ENCODE data around the gene ZNF330. TPM values are rescaled to one million over a fixed set of nuclear protein-coding genes. Genes with fewer than 3 reads are reported as not detected.

ZNF330 gene
- polyA plus RNA-seq, 1 of the 3 experiments (the other 2 are of a cell fraction) = 19.4 TPM

DNA sequence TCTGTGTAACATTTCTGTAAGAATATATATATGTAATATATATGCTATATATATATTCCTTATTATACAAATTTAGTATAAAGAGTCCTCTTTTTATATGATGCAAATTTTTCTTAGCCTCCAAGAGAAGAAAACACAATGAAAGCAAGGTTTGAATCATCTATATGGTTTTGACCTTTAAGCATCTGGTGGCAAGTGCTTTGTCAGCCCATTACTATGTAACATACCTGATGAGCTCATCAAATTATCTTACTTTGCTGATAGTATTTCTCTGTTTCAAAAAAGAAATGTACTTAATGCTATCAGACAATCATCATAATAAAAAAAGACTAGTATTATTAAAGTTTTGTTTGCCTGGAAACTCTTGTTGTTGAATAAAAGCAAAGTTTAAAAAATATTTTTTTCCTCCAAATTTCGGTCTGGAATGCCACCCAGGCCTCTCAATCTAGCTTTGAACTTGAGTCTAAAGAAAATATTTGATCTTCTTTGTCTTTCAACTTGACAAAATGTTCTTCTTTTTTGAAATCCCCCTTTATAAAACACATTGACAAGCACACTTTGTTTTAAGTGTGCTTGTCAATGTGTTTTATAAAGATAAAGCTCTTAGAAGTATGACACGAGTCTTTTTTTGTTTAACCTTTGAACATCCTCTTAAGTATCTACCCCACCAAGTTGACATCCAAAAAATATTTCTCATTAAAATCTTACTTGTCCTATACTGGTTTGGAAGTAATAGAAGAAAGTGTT is 26.2 kb downstream of the ZNF330 start:
- Histone ChIP-seq H2AFZ (ENCODE audit: low read depth) (0 out of 2 replicates have a peak overlapping the region, but pooled peaks have one; percentile 9), H3K9me3 (no peaks in the 10 kb centered on the region), H3K27ac (ENCODE audit: low read depth in 2 of 2, low read length in 1 of 2) (peak overlapping the region in 1 of 2 experiments; percentile 30; a peak in 1 of 4 replicates), H3K4me2 (no peak overlapping the region), H3K79me2 (ENCODE audit: insufficient read depth) (no peaks in the 10 kb centered on the region), H3K4me3 (ENCODE audit: low read depth in 2 of 2, low read length in 1 of 2) (no peak overlapping the region), H3K9me2 (no peaks in the 10 kb centered on the region), H3K36me3 (replicated peaks in 1 of 2; ENCODE audit: control insufficient read depth in 1 of 2, insufficient read depth in 2 of 2, low read length in 1 of 2) (no peaks in the 10 kb centered on the region), H3K27me3 (ENCODE audit: insufficient read depth) (no peaks in the 10 kb centered on the region), H3K9ac (no peak overlapping the region), H3K4me1 (ENCODE audit: control insufficient read depth in 1 of 2, insufficient read depth in 2 of 2, low read depth in 1 of 2, low read length in 1 of 2) (peaks cover 0 to 3% of the 10 kb centered on the region in 2 experiments; a peak in 1 of 4 replicates), H4K20me1 (ENCODE audit: insufficient read depth) (no peaks in the 10 kb centered on the region), H3F3A (replicated peaks; ENCODE audit: insufficient read depth) (no peaks in the 10 kb centered on the region)
- CTCF ChIA-PET = no interaction called here
- DNase-seq = no peak
- WGBS (ENCODE audit: low lambda C conversion rate) = 79% methylated on average over 2 of the region's 2 CpGs
- POLR2A ChIA-PET = no interaction called here
- no peak for TF ChIP-seq RXRA (IDR thresholded peaks at IDR 0.05; ENCODE audit: borderline replicate concordance, low read depth)
- no peak for TF ChIP-seq FOSL2 (IDR thresholded peaks at IDR 0.05; ENCODE audit: borderline replicate concordance, low read depth)
- no peak for TF ChIP-seq RAD21 (IDR thresholded peaks at IDR 0.05; ENCODE audit: low read length)
- no peak for TF ChIP-seq GABPA (IDR thresholded peaks at IDR 0.05; ENCODE audit: low read depth)
- TF ChIP-seq CTCF (IDR thresholded peaks at IDR 0.05) = no peak
- TF ChIP-seq MXI1 (IDR thresholded peaks at IDR 0.05; ENCODE audit: low read depth, low read length) = no peak
- TF ChIP-seq, protein P1, sequence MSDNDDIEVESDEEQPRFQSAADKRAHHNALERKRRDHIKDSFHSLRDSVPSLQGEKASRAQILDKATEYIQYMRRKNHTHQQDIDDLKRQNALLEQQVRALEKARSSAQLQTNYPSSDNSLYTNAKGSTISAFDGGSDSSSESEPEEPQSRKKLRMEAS (IDR thresholded peaks at IDR 0.05; ENCODE audit: low read depth) = no peak
- TF ChIP-seq EZH2phosphoT487 (IDR thresholded peaks at IDR 0.05; ENCODE audit: borderline replicate concordance, low read depth) = no peak
- no peak for TF ChIP-seq POLR2AphosphoS5 (IDR thresholded peaks at IDR 0.05; ENCODE audit: low read depth, low read length)
- TF ChIP-seq REST (IDR thresholded peaks at IDR 0.05; ENCODE audit: low read depth, low read length) = no peak
- no peak for TF ChIP-seq YY1 (IDR thresholded peaks at IDR 0.05; ENCODE audit: low read depth)
- TF ChIP-seq, protein P2, sequence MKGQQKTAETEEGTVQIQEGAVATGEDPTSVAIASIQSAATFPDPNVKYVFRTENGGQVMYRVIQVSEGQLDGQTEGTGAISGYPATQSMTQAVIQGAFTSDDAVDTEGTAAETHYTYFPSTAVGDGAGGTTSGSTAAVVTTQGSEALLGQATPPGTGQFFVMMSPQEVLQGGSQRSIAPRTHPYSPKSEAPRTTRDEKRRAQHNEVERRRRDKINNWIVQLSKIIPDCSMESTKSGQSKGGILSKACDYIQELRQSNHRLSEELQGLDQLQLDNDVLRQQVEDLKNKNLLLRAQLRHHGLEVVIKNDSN (IDR thresholded peaks at IDR 0.05; ENCODE audit: borderline replicate concordance, low read depth) = no peak
- TF ChIP-seq MEF2A (IDR thresholded peaks at IDR 0.05; ENCODE audit: borderline replicate concordance, low read depth) = no peak
- TF ChIP-seq NRF1 (IDR thresholded peaks at IDR 0.05; ENCODE audit: low read depth, low read length) = no peak
- no peak for TF ChIP-seq GATA2 (CRISPR knock-in tag; IDR thresholded peaks at IDR 0.05)
